IPS DF 19.7 (cell line): Measurements from ENCODE around the gene TRAF5.

Experiments
- DNase-seq: peaks from one replicate; pipeline ENCODE4 v3.0.0-alpha.2; 2013; ENCODE audit warnings: low read depth, low spot score

Gene TRAF5

GRCh38 chr1:211327346-211327921 is 801 bp downstream of the TRAF5 start:
- DNase-seq, result no peak

- no peak for DNase-seq
These were observed 1.6 kb downstream of the TRAF5 start for GRCh38 chr1:211328084-211328694.

GRCh38 chr1:211328866-211329475 is 2.3 kb downstream of the TRAF5 start:
- no peak for DNase-seq

- no peak for DNase-seq
These were observed 3.1 kb downstream of the TRAF5 start for GRCh38 chr1:211329764-211330201.

GRCh38 chr1:211330282-211330936 is 3.8 kb downstream of the TRAF5 start:
- DNase-seq, result no peak

GRCh38 chr1:211331011-211331709 is 4.5 kb downstream of the TRAF5 start:
- DNase-seq, result no peak

GRCh38 chr1:211332036-211332616 is 5.5 kb downstream of the TRAF5 start:
- no peak for DNase-seq

GRCh38 chr1:211332830-211333229 is 6.2 kb downstream of the TRAF5 start:
- no peak for DNase-seq

GRCh38 chr1:211333906-211334305 is 7.3 kb downstream of the TRAF5 start:
- no peak for DNase-seq

- DNase-seq, result no peak
These were observed 8.4 kb downstream of the TRAF5 start for GRCh38 chr1:211334986-211335385.

- DNase-seq, result no peak
These were observed 9.0 kb downstream of the TRAF5 start for GRCh38 chr1:211335522-211336157.

- DNase-seq, result no peak
These were observed 9.5 kb downstream of the TRAF5 start for GRCh38 chr1:211336161-211336560.

GRCh38 chr1:211336775-211337174 is 10.1 kb downstream of the TRAF5 start:
- no peak for DNase-seq

- no peak for DNase-seq
These were observed 11.0 kb downstream of the TRAF5 start for GRCh38 chr1:211337430-211338223.

- no peak for DNase-seq
These were observed 11.6 kb downstream of the TRAF5 start for GRCh38 chr1:211338224-211338620.

- no peak for DNase-seq
These were observed 13.0 kb downstream of the TRAF5 start for GRCh38 chr1:211339631-211340041.

- DNase-seq, result no peak
These were observed 14.2 kb downstream of the TRAF5 start for GRCh38 chr1:211340622-211341507.

GRCh38 chr1:211341999-211342398 is 15.4 kb downstream of the TRAF5 start:
- DNase-seq, result no peak

GRCh38 chr1:211343607-211344006 is 17.0 kb downstream of the TRAF5 start:
- DNase-seq, result no peak
